ENCODE results near the gene ORM1. TPM values are rescaled to one million over a fixed set of nuclear protein-coding genes. Genes with fewer than 3 reads are reported as not detected.
A peak's percentile ranks its signal among the peaks of the same experiment; 100 is the strongest.

Gene ORM1
- total RNA-seq, 2 donors from 2014 or later = not detected

- DNase-seq = no peak
- intact Hi-C loops (cut with DNase I, micrococcal nuclease) = no loop called here
Measured at GRCh38 chr9:114367772-114368569, 45.1 kb downstream of the ORM1 start.

GRCh38 chr9:114369216-114370130 lies 46.6 kb downstream of the ORM1 start:
- intact Hi-C loops (cut with DNase I, micrococcal nuclease) = no loop called here
- ATAC-seq = no peak
- no peak for DNase-seq

More at GRCh38 chr9:114367772-114368569, 45.1 kb downstream of the ORM1 start:
- no peak for ATAC-seq

GRCh38 chr9:114370251-114370967 lies 47.5 kb downstream of the ORM1 start:
- DNase-seq (no peak), ATAC-seq (no peak)
- intact Hi-C loops (cut with DNase I, micrococcal nuclease) = no loop called here

- intact Hi-C loops (cut with DNase I, micrococcal nuclease) = no loop called here
Measured at GRCh38 chr9:114370968-114371320, 48.0 kb downstream of the ORM1 start.

GRCh38 chr9:114371343-114371944 lies 48.5 kb downstream of the ORM1 start:
- intact Hi-C loops (cut with DNase I, micrococcal nuclease) = no loop called here
- no peak for ATAC-seq
- no peak for DNase-seq

More at GRCh38 chr9:114370968-114371320, 48.0 kb downstream of the ORM1 start:
- DNase-seq (peak in 1 of 2 donors; percentile 17), ATAC-seq (no peak)

- intact Hi-C loops (cut with DNase I, micrococcal nuclease) = no loop called here
- DNase-seq (peak in 1 of 2 donors; percentile 42), ATAC-seq (peak; percentile 23)
Measured at GRCh38 chr9:114371973-114372917, 49.3 kb downstream of the ORM1 start.

GRCh38 chr9:114372921-114373448 lies 50.1 kb downstream of the ORM1 start:
- DNase-seq (peak; percentile 69 to 74), ATAC-seq (peak; percentile 64)
- intact Hi-C loops (cut with DNase I, micrococcal nuclease) = no loop called here

- intact Hi-C loops (cut with DNase I, micrococcal nuclease) = no loop called here
- ATAC-seq (no peak), DNase-seq (peak in 1 of 2 donors; percentile 16)
Measured at GRCh38 chr9:114373960-114374730, 51.2 kb downstream of the ORM1 start.

GRCh38 chr9:114374936-114375335 lies 52.0 kb downstream of the ORM1 start:
- DNase-seq (peak in 1 of 2 donors; percentile 13), ATAC-seq (no peak)
- intact Hi-C loops (cut with DNase I, micrococcal nuclease) = no loop called here

- no peak for DNase-seq
Measured at GRCh38 chr9:114375386-114376175, 52.7 kb downstream of the ORM1 start.

More at GRCh38 chr9:114375386-114376175, 52.7 kb downstream of the ORM1 start:
- ATAC-seq = no peak
- intact Hi-C loops (cut with DNase I, micrococcal nuclease) = no loop called here

Other genes with a start within 250 kb of the ORM1 start
- under 1 TPM; 0.39 to 0.64 TPM for gene AMBP, start 244.8 kb upstream of the ORM1 start, total RNA-seq
- 10 to 100 TPM; 19.5 to 27.9 TPM for gene KIF12, start 223.8 kb upstream of the ORM1 start, total RNA-seq
- gene COL27A1, start 167.6 kb upstream of the ORM1 start, total RNA-seq = 1 to 10 TPM; 2.7 to 3.7 TPM
- gene ORM2, start 6.8 kb downstream of the ORM1 start, total RNA-seq = not detected
- 10 to 100 TPM; 32.4 to 35.9 TPM for gene AKNA, start 64.9 kb downstream of the ORM1 start, total RNA-seq
- gene WHRN, start 182.4 kb downstream of the ORM1 start, total RNA-seq = 1 to 10 TPM; 6.1 to 7.0 TPM